Breast epithelium (tissue), 3 donors: ENCODE data around the gene MEPCE.

ENCODE experiments used
- CTCF ChIP-seq, 3 donors: fragments of 450-650 bp; IDR thresholded peaks; one replicate each; pipeline ENCODE4 v1.5.1; 2016 to 2017; ENCODE audit warnings: antibody characterized with exemption in 3 of 3, mild to moderate bottlenecking in 3 of 3, moderate library complexity in 3 of 3
- POLR2A ChIP-seq: fragments of 450-650 bp; IDR thresholded peaks from one replicate; pipeline ENCODE4 v1.6.1; 2016; ENCODE audit warnings: antibody characterized with exemption, mild to moderate bottlenecking, moderate library complexity
- POLR2AphosphoS5 ChIP-seq, 3 donors: sonication (generic); formaldehyde crosslinking; IDR thresholded peaks; one replicate each; pipeline ENCODE4 v1.6.1; 2017; ENCODE audit warnings: antibody characterized with exemption in 3 of 3

- TF ChIP-seq CTCF (IDR thresholded peaks at IDR 0.05) (no peak), POLR2A (no peak), POLR2AphosphoS5 (IDR thresholded peaks at IDR 0.05) (no peak)
Measured at GRCh38 chr7:100423315-100423714, 6.3 kb upstream of the MEPCE start.
